ENCODE data around the gene HHIP. TPM values are rescaled to one million over a fixed set of nuclear protein-coding genes. Genes with fewer than 3 reads are reported as not detected.

HHIP gene
- total RNA-seq, 1 experiment from 2014 or later = 0.32 TPM

DNA sequence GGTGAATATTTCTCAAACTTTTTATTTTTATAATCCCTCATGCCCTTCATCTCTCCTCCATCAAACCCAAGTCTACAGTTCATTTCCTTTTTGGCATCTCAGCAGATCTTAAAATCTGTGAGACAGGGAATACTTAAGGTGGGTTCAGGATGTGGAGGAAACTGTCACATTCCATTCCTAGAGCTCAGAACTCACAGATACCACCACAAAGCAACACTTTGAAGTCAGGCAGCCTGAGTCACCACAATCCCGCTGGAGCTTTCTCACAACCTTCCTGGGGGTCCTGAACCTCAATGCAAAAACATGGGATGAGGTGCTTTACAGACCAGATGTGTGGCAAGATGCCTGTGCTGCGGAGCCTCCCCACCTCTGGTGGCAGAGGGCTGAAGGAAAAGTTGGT lies 63.2 kb downstream of the HHIP start:
- ChIA-PET POLR2A (no interaction called here), CTCF (no interaction called here)
- Histone ChIP-seq H3K4me1 (no peaks in the 10 kb centered on the region), H3K36me3 (ENCODE audit: control insufficient read depth, insufficient read depth, low read length) (no peaks in the 10 kb centered on the region), H3K4me3 (ENCODE audit: low read depth, low read length) (no peak overlapping the region), H3K27me3 (replicated peaks; ENCODE audit: control insufficient read depth, insufficient read depth, low read length) (no peaks in the 10 kb centered on the region), H3K9me3 (no peaks in the 10 kb centered on the region)
- no TSS peak for BruUV-seq (replicated peaks)
- Mint-ChIP-seq H3K36me3 (ENCODE audit: insufficient read depth, unreplicated experiment) (no peaks in the 10 kb centered on the region), H3K9me3 (ENCODE audit: unreplicated experiment) (no peaks in the 10 kb centered on the region), H3K4me3 (ENCODE audit: unreplicated experiment) (no peak overlapping the region), H3K27me3 (ENCODE audit: insufficient read depth, unreplicated experiment) (no peaks in the 10 kb centered on the region), H3K4me1 (ENCODE audit: low read depth, unreplicated experiment) (no peaks in the 10 kb centered on the region), H3K27ac (ENCODE audit: unreplicated experiment) (no peak overlapping the region)
- TF ChIP-seq, protein P1, sequence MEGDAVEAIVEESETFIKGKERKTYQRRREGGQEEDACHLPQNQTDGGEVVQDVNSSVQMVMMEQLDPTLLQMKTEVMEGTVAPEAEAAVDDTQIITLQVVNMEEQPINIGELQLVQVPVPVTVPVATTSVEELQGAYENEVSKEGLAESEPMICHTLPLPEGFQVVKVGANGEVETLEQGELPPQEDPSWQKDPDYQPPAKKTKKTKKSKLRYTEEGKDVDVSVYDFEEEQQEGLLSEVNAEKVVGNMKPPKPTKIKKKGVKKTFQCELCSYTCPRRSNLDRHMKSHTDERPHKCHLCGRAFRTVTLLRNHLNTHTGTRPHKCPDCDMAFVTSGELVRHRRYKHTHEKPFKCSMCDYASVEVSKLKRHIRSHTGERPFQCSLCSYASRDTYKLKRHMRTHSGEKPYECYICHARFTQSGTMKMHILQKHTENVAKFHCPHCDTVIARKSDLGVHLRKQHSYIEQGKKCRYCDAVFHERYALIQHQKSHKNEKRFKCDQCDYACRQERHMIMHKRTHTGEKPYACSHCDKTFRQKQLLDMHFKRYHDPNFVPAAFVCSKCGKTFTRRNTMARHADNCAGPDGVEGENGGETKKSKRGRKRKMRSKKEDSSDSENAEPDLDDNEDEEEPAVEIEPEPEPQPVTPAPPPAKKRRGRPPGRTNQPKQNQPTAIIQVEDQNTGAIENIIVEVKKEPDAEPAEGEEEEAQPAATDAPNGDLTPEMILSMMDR (IDR thresholded peaks at IDR 0.05; ENCODE audit: insufficient read depth in 1 of 2, low read depth in 1 of 2, low read length in 1 of 2, severe bottlenecking in 1 of 2, unreplicated experiment in 1 of 2) = no peak
- intact Hi-C loops (cut with micrococcal nuclease; ENCODE audit: unreplicated experiment) = no loop called here
- DNase-seq = no peak

DNA sequence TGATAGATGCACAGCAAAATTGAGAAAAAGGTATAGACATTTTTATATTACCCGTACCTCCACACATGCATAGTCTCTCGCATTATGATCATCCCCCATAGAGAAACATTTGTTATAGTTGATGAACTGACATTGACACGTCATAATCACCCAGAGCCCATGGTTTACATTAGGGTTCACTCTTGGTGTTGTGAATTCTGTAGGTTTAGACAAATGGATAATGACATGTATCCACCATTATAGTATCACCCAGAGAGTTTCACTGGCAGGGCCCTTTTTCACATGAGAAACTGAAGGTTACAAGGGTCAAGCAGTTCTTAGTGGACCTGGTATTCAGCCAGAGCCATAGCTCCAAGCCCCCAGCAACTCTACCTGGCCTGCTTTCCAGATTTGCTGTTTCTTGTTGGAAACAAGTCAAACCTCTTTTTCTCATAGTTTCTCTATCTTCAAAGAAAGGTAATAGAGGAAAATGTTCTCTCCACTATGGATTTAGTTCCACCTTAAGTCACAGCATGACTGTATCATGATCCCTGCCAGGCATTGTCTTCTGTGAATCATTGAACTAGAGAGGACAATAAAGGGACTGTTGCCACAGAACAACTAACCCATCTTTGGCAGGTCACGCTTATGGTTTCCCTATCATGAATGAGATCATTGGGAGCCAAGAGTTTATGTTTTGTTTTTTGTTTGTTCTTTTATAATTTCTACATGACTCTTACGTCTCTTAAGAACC lies 64.0 kb downstream of the HHIP start:
- H3K9me3 ChIP-seq = no peaks in the 10 kb centered on the region
- CTCF ChIA-PET = no interaction called here
- TF ChIP-seq, protein P1 (IDR thresholded peaks at IDR 0.05; ENCODE audit: insufficient read depth in 1 of 2, low read depth in 1 of 2, low read length in 1 of 2, severe bottlenecking in 1 of 2, unreplicated experiment in 1 of 2) = no peak
- peaks cover 2% of the 10 kb centered on the region for H3K27me3 Mint-ChIP-seq (ENCODE audit: insufficient read depth, unreplicated experiment)
- no peaks in the 10 kb centered on the region for H3K36me3 ChIP-seq (ENCODE audit: control insufficient read depth, insufficient read depth, low read length)
- BruUV-seq (replicated peaks) = no TSS peak
- H3K27ac Mint-ChIP-seq (ENCODE audit: unreplicated experiment) = no peak overlapping the region
- no peaks in the 10 kb centered on the region for H3K27me3 ChIP-seq (replicated peaks; ENCODE audit: control insufficient read depth, insufficient read depth, low read length)
- POLR2A ChIA-PET = no interaction called here
- intact Hi-C loops (cut with micrococcal nuclease; ENCODE audit: unreplicated experiment) = no loop called here
- no peak overlapping the region for H3K4me3 Mint-ChIP-seq (ENCODE audit: unreplicated experiment)
- no peaks in the 10 kb centered on the region for H3K9me3 Mint-ChIP-seq (ENCODE audit: unreplicated experiment)
- no peak overlapping the region for H3K4me3 ChIP-seq (ENCODE audit: low read depth, low read length)
- H3K36me3 Mint-ChIP-seq (ENCODE audit: insufficient read depth, unreplicated experiment) = no peaks in the 10 kb centered on the region
- DNase-seq = no peak
- no peaks in the 10 kb centered on the region for H3K4me1 Mint-ChIP-seq (ENCODE audit: low read depth, unreplicated experiment)
- no peaks in the 10 kb centered on the region for H3K4me1 ChIP-seq

- Mint-ChIP-seq H3K27me3 (ENCODE audit: insufficient read depth, unreplicated experiment) (peaks cover 3% of the 10 kb centered on the region), H3K36me3 (ENCODE audit: insufficient read depth, unreplicated experiment) (no peaks in the 10 kb centered on the region), H3K4me1 (ENCODE audit: low read depth, unreplicated experiment) (no peaks in the 10 kb centered on the region), H3K4me3 (ENCODE audit: unreplicated experiment) (no peak overlapping the region), H3K9me3 (ENCODE audit: unreplicated experiment) (no peaks in the 10 kb centered on the region), H3K27ac (ENCODE audit: unreplicated experiment) (no peak overlapping the region)
- ChIA-PET POLR2A (no interaction called here), CTCF (no interaction called here)
- H3K9me3 ChIP-seq = no peaks in the 10 kb centered on the region
- intact Hi-C loops (cut with micrococcal nuclease; ENCODE audit: unreplicated experiment) = no loop called here
- no TSS peak for BruUV-seq (replicated peaks)
- H3K36me3 ChIP-seq (ENCODE audit: control insufficient read depth, insufficient read depth, low read length) = no peaks in the 10 kb centered on the region
- H3K4me3 ChIP-seq (ENCODE audit: low read depth, low read length) = no peak overlapping the region
- TF ChIP-seq, protein P1 (IDR thresholded peaks at IDR 0.05; ENCODE audit: insufficient read depth in 1 of 2, low read depth in 1 of 2, low read length in 1 of 2, severe bottlenecking in 1 of 2, unreplicated experiment in 1 of 2) = no peak
- DNase-seq = no peak
- H3K27me3 ChIP-seq (replicated peaks; ENCODE audit: control insufficient read depth, insufficient read depth, low read length) = no peaks in the 10 kb centered on the region
- no peaks in the 10 kb centered on the region for H3K4me1 ChIP-seq
Observed at GRCh38 chr4:144710526-144710912, 64.6 kb downstream of the HHIP start.
